HEK293 (cell line): Measurements from ENCODE around the gene FLNC.

Source experiments
- CTCF ChIA-PET: fragments of 350-600 bp; formaldehyde crosslinking; extraction: SDS; loops from one replicate; lab custom pipeline; 2021; ENCODE audit warnings: antibody characterized with exemption; lab: Yijun Ruan, JAX
- POLR2A ChIA-PET: fragments of 300-600 bp; formaldehyde crosslinking; extraction: SDS; loops from one replicate; lab custom pipeline; 2020; ENCODE audit warnings: antibody characterized with exemption, inconsistent platforms; lab: Yijun Ruan, JAX
- H3K27ac ChIP-seq: fragments of 200-500 bp; sonication (Bioruptor generic); 2 replicates; pipeline ENCODE4 v1.5.1; 2014; ENCODE audit warnings: low read depth, low read length, control low read depth, inconsistent platforms; ENCODE audit errors: extremely low read depth
- H3K36me3 ChIP-seq, 2 experiments: fragments of 200-500 bp in 1 of 2; sonication (Bioruptor generic) in 1 of 2; 1 replicate in 1 of 2; 2 replicates in 1 of 2; pipeline ENCODE4 v1.5.1; 2014 to 2017; ENCODE audit warnings: inconsistent platforms in 2 of 2, low read length in 2 of 2; ENCODE audit not compliant: control insufficient read depth in 2 of 2, insufficient read depth in 1 of 2
- H3K4me1 ChIP-seq: fragments of 200-500 bp; sonication (Bioruptor generic); 2 replicates; pipeline ENCODE4 v1.5.1; 2014; ENCODE audit warnings: mild to moderate bottlenecking, low read length, inconsistent platforms; ENCODE audit not compliant: control insufficient read depth, insufficient read depth
- H3K4me3 ChIP-seq: 2 replicates; pipeline ENCODE4 v1.5.1; 2011; ENCODE audit warnings: low read depth, mild to moderate bottlenecking, control low read depth, low read length, moderate library complexity
- H3K9me3 ChIP-seq: fragments of 200-500 bp; sonication (Bioruptor generic); 2 replicates; pipeline ENCODE4 v1.5.1; 2014; ENCODE audit warnings: low read depth, low read length, inconsistent platforms; ENCODE audit not compliant: control insufficient read depth, insufficient read depth
- GLIS1 ChIP-seq: fragments of 450-650 bp; formaldehyde crosslinking; IDR thresholded peaks from 2 replicates; pipeline ENCODE4 v1.5.1; 2016; ENCODE audit warnings: missing biosample characterization, missing genetic modification characterization
- GLIS2 ChIP-seq: fragments of 450-650 bp; formaldehyde crosslinking; IDR thresholded peaks from 2 replicates; pipeline ENCODE4 v1.5.1; 2016; ENCODE audit warnings: missing biosample characterization, missing genetic modification characterization
- KLF1 ChIP-seq: fragments of 450-650 bp; formaldehyde crosslinking; IDR thresholded peaks from 2 replicates; pipeline ENCODE4 v1.5.1; 2016; ENCODE audit warnings: missing biosample characterization, missing genetic modification characterization
- ZBTB48 ChIP-seq: fragments of 450-650 bp; formaldehyde crosslinking; IDR thresholded peaks from 2 replicates; pipeline ENCODE4 v1.5.1; 2016; ENCODE audit warnings: missing biosample characterization, missing genetic modification characterization
- ZFHX2 ChIP-seq: fragments of 450-650 bp; formaldehyde crosslinking; conservative IDR thresholded peaks from 2 replicates; pipeline ENCODE4 v1.5.1; 2016; ENCODE audit warnings: missing biosample characterization, missing genetic modification characterization
- ZNF202 ChIP-seq: fragments of 450-650 bp; formaldehyde crosslinking; IDR thresholded peaks from 2 replicates; pipeline ENCODE4 v1.5.1; 2016; ENCODE audit warnings: missing biosample characterization, missing genetic modification characterization, borderline replicate concordance
- ZNF211 ChIP-seq: fragments of 450-650 bp; formaldehyde crosslinking; IDR thresholded peaks from 2 replicates; pipeline ENCODE4 v1.5.1; 2016; ENCODE audit warnings: low read depth, missing biosample characterization, missing genetic modification characterization
- ZNF341 ChIP-seq: fragments of 450-650 bp; formaldehyde crosslinking; IDR thresholded peaks from 2 replicates; pipeline ENCODE4; 2016; ENCODE audit warnings: low read depth, missing biosample characterization, missing genetic modification characterization
- ZNF600 ChIP-seq: fragments of 450-650 bp; formaldehyde crosslinking; IDR thresholded peaks from 2 replicates; pipeline ENCODE4 v1.5.1; 2016; ENCODE audit warnings: missing biosample characterization, missing genetic modification characterization
- ZNF610 ChIP-seq: fragments of 450-650 bp; formaldehyde crosslinking; IDR thresholded peaks from 2 replicates; pipeline ENCODE4 v1.5.1; 2016; ENCODE audit warnings: missing biosample characterization, missing genetic modification characterization, borderline replicate concordance
- ZNF658 ChIP-seq: fragments of 450-650 bp; formaldehyde crosslinking; IDR thresholded peaks from 2 replicates; pipeline ENCODE4; 2016; ENCODE audit warnings: missing biosample characterization, missing genetic modification characterization
- ZNF792 ChIP-seq: fragments of 450-650 bp; formaldehyde crosslinking; IDR thresholded peaks from 2 replicates; pipeline ENCODE4 v1.5.1; 2016; ENCODE audit warnings: missing biosample characterization, missing genetic modification characterization
- ZNF830 ChIP-seq: fragments of 450-650 bp; IDR thresholded peaks from 2 replicates; pipeline ENCODE4 v1.5.0; 2018; ENCODE audit warnings: missing biosample characterization, missing genetic modification characterization, low read depth, mild to moderate bottlenecking, moderate library complexity
- TF ChIP-seq, protein P1 (sequence below): fragments of 450-650 bp; formaldehyde crosslinking; IDR thresholded peaks from 2 replicates; pipeline ENCODE4 v1.5.1; 2016; ENCODE audit warnings: missing biosample characterization, missing genetic modification characterization, borderline replicate concordance
- TF ChIP-seq, protein P2 (sequence below): fragments of 450-650 bp; formaldehyde crosslinking; IDR thresholded peaks from 2 replicates; pipeline ENCODE4 v1.5.1; 2016; ENCODE audit warnings: missing biosample characterization, missing genetic modification characterization
- TF ChIP-seq, protein P3 (sequence below): fragments of 450-650 bp; formaldehyde crosslinking; optimal IDR thresholded peaks from 2 replicates; pipeline ENCODE3; 2016; ENCODE audit warnings: missing biosample characterization, mild to moderate bottlenecking, missing genetic modification characterization
- TF ChIP-seq, protein P4 (sequence below): fragments of 450-650 bp; formaldehyde crosslinking; IDR thresholded peaks from 2 replicates; pipeline ENCODE4 v1.5.1; 2017; ENCODE audit warnings: missing biosample characterization, missing genetic modification characterization
- TF ChIP-seq, protein P5 (sequence below): fragments of 450-650 bp; formaldehyde crosslinking; IDR thresholded peaks from 2 replicates; pipeline ENCODE4 v1.5.1; 2016; ENCODE audit warnings: missing biosample characterization, missing genetic modification characterization

Gene FLNC

DNA sequence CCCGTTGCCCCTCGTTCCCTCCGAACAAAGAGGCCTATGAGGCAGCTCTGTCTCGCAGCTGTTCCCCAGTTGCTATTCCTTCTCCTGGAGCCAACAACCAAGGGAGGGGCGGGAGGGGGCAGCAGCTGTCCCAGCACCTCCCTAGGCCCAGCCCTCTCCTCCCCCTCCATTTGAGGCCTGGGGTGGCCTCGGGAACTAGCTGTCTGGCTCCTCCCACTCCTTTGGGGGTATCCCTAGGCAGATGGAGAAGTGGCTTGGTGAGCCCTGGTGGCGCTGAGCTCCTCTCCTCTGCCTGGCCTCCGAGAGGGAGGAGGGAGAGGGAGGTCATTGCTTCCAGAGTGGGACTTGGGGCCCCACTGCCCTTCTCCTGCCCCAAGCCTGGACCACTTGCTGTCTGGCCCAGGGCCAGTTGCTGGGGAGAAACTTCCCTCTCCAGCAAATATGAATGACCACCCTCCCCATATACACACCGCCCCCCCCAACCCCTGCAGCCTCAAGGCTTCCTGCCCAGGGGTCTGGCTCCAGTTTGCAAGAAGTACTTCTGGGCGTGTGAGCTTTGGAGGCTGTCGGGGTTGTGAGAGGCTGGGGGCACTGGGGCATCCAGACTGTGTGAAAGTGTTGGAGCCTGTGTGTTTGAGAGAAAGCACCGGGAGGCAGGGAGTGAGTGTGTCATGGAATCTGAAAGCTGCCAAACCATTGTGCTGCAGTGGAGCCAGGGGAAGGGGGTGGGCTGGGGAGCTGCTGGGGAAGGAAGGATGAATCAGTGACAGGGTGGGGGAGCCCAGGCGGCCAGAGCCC lies 3.1 kb downstream of the FLNC start (continued):
- TF ChIP-seq, protein P1, sequence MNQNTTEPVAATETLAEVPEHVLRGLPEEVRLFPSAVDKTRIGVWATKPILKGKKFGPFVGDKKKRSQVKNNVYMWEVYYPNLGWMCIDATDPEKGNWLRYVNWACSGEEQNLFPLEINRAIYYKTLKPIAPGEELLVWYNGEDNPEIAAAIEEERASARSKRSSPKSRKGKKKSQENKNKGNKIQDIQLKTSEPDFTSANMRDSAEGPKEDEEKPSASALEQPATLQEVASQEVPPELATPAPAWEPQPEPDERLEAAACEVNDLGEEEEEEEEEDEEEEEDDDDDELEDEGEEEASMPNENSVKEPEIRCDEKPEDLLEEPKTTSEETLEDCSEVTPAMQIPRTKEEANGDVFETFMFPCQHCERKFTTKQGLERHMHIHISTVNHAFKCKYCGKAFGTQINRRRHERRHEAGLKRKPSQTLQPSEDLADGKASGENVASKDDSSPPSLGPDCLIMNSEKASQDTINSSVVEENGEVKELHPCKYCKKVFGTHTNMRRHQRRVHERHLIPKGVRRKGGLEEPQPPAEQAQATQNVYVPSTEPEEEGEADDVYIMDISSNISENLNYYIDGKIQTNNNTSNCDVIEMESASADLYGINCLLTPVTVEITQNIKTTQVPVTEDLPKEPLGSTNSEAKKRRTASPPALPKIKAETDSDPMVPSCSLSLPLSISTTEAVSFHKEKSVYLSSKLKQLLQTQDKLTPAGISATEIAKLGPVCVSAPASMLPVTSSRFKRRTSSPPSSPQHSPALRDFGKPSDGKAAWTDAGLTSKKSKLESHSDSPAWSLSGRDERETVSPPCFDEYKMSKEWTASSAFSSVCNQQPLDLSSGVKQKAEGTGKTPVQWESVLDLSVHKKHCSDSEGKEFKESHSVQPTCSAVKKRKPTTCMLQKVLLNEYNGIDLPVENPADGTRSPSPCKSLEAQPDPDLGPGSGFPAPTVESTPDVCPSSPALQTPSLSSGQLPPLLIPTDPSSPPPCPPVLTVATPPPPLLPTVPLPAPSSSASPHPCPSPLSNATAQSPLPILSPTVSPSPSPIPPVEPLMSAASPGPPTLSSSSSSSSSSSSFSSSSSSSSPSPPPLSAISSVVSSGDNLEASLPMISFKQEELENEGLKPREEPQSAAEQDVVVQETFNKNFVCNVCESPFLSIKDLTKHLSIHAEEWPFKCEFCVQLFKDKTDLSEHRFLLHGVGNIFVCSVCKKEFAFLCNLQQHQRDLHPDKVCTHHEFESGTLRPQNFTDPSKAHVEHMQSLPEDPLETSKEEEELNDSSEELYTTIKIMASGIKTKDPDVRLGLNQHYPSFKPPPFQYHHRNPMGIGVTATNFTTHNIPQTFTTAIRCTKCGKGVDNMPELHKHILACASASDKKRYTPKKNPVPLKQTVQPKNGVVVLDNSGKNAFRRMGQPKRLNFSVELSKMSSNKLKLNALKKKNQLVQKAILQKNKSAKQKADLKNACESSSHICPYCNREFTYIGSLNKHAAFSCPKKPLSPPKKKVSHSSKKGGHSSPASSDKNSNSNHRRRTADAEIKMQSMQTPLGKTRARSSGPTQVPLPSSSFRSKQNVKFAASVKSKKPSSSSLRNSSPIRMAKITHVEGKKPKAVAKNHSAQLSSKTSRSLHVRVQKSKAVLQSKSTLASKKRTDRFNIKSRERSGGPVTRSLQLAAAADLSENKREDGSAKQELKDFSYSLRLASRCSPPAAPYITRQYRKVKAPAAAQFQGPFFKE (tag by site-specific recombination), result no peak
- peak; percentile 95 for TF ChIP-seq GLIS1 (tag by site-specific recombination)
- no peak for TF ChIP-seq ZNF610
- TF ChIP-seq ZNF211 (tag by site-specific recombination), result no peak
- TF ChIP-seq ZBTB48 (tag by site-specific recombination), result peak; percentile 68; the same call in 1 of the 2 replicates
- peak; percentile 63; the same call in 1 of the 2 replicates for TF ChIP-seq ZNF600 (tag by site-specific recombination)
- TF ChIP-seq, protein P2, sequence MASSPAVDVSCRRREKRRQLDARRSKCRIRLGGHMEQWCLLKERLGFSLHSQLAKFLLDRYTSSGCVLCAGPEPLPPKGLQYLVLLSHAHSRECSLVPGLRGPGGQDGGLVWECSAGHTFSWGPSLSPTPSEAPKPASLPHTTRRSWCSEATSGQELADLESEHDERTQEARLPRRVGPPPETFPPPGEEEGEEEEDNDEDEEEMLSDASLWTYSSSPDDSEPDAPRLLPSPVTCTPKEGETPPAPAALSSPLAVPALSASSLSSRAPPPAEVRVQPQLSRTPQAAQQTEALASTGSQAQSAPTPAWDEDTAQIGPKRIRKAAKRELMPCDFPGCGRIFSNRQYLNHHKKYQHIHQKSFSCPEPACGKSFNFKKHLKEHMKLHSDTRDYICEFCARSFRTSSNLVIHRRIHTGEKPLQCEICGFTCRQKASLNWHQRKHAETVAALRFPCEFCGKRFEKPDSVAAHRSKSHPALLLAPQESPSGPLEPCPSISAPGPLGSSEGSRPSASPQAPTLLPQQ (tag by site-specific recombination), result no peak
- TF ChIP-seq ZNF830 (tag by site-specific recombination), result no peak
- peak; percentile 33; the same call in 1 of the 2 replicates for TF ChIP-seq KLF1
- TF ChIP-seq ZNF202 (tag by site-specific recombination), result no peak
- peak; percentile 59; the same call in 1 of the 2 replicates for TF ChIP-seq GLIS2 (tag by site-specific recombination)
- TF ChIP-seq ZNF341 (tag by site-specific recombination), result peak; percentile 90
- TF ChIP-seq ZNF792 (tag by site-specific recombination), result no peak
- peak; percentile 44; the same call in 1 of the 2 replicates for TF ChIP-seq ZFHX2 (tag by site-specific recombination)
- TF ChIP-seq ZNF658, result no peak
- TF ChIP-seq, protein P3, sequence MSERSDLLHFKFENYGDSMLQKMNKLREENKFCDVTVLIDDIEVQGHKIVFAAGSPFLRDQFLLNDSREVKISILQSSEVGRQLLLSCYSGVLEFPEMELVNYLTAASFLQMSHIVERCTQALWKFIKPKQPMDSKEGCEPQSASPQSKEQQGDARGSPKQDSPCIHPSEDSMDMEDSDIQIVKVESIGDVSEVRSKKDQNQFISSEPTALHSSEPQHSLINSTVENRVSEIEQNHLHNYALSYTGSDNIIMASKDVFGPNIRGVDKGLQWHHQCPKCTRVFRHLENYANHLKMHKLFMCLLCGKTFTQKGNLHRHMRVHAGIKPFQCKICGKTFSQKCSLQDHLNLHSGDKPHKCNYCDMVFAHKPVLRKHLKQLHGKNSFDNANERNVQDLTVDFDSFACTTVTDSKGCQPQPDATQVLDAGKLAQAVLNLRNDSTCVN (tag by site-specific recombination), result no peak

DNA sequence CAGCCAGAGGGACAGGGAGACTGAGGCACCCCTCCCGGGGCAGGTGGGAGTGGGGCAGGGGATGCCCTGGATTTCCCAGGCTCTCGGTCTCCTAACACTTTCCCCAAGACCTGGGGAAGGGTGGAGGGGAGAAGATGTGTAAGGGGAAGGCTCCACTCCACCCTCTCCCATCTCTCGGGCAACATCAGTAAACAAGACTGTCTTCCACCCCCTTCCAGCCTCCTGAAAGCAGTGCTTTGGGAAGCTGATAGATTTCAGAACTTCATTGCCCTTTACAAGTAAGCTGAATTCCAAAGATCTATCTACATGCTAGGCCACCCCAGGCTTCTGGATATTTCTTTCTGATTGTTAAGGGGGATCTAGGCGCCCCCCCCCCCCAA lies 3.7 kb downstream of the FLNC start:
- Histone ChIP-seq H3K4me1 (no peaks in the 10 kb centered on the region), H3K27ac (no peak overlapping the region), H3K9me3 (no peaks in the 10 kb centered on the region), H3K4me3 (no peak overlapping the region), H3K36me3 (peaks cover 0 to 44% of the 10 kb centered on the region in 2 experiments; a peak in 1 of 3 replicates)
- ChIA-PET CTCF (interaction anchor here (0.7 to 1.3 kb wide), 3 partner anchors 9 to 71 kb away, joined by 3 read pairs; no protein-coding TSS in a partner anchor), POLR2A (no interaction called here)
- TF ChIP-seq, protein P4, sequence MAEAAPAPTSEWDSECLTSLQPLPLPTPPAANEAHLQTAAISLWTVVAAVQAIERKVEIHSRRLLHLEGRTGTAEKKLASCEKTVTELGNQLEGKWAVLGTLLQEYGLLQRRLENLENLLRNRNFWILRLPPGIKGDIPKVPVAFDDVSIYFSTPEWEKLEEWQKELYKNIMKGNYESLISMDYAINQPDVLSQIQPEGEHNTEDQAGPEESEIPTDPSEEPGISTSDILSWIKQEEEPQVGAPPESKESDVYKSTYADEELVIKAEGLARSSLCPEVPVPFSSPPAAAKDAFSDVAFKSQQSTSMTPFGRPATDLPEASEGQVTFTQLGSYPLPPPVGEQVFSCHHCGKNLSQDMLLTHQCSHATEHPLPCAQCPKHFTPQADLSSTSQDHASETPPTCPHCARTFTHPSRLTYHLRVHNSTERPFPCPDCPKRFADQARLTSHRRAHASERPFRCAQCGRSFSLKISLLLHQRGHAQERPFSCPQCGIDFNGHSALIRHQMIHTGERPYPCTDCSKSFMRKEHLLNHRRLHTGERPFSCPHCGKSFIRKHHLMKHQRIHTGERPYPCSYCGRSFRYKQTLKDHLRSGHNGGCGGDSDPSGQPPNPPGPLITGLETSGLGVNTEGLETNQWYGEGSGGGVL (tag by site-specific recombination), result no peak
- TF ChIP-seq, protein P5, sequence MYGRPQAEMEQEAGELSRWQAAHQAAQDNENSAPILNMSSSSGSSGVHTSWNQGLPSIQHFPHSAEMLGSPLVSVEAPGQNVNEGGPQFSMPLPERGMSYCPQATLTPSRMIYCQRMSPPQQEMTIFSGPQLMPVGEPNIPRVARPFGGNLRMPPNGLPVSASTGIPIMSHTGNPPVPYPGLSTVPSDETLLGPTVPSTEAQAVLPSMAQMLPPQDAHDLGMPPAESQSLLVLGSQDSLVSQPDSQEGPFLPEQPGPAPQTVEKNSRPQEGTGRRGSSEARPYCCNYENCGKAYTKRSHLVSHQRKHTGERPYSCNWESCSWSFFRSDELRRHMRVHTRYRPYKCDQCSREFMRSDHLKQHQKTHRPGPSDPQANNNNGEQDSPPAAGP (tag by site-specific recombination), result no peak
- TF ChIP-seq ZNF211 (tag by site-specific recombination), result no peak
